ENCODE measurements around the gene RAPH1.

Gene RAPH1

DNA sequence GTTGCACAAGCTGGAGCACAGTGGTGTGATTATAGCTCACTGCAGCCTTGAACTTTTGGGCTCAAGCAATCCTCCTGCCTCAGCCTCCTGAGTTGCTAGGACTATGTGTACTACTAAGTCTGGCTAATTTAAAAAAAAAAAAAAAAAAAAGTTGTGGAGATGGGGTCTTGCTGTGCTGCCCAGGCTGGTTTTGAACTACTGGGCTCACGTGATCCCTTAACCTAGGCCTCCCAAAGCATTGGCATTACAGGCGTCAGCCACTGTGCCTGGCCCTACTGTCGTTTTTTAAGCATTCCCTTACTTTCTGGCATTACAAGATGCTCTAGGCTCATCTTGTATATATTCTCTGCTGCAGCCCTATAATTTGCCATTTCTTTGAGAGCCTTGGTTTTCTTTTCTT, 88.3 kb downstream of the RAPH1 start:
- H4K5ac ChIP-seq (ENCODE audit: low read length), result no peak overlapping the region
- H2BK120ac ChIP-seq (ENCODE audit: low read depth, low read length), result no peak overlapping the region
- WGBS (ENCODE audit: extremely low coverage, insufficient coverage, low lambda C conversion rate), result no CpG with 5 or more reads among the region's 3 CpGs
- no peaks in the 10 kb centered on the region for H3K79me2 ChIP-seq (ENCODE audit: control insufficient read depth, insufficient read depth, low read length)
- no peak overlapping the region for H3K56ac ChIP-seq (ENCODE audit: low read length)
- no peaks in the 10 kb centered on the region for H3K27me3 ChIP-seq (ENCODE audit: insufficient read depth, low read length, poor library complexity)
- no peak overlapping the region for H2BK5ac ChIP-seq (ENCODE audit: low read length)
- DNase-seq, result no peak
- no peak overlapping the region for H2BK15ac ChIP-seq (replicated peaks; ENCODE audit: low read depth)
- no peak overlapping the region for H3K4me3 ChIP-seq (ENCODE audit: low read length)
- no peak overlapping the region for H3K9ac ChIP-seq (ENCODE audit: low read length)
- no peak overlapping the region for H3K18ac ChIP-seq (ENCODE audit: low read length)
- no peaks in the 10 kb centered on the region for H3K79me1 ChIP-seq (ENCODE audit: low read length)
- no peaks in the 10 kb centered on the region for H3K36me3 ChIP-seq (ENCODE audit: control insufficient read depth, insufficient read depth, low read length)
- H3K23ac ChIP-seq (ENCODE audit: low read length), result no peak overlapping the region
- no peak overlapping the region for H4K8ac ChIP-seq (ENCODE audit: low read depth, low read length)
- H2AK5ac ChIP-seq (ENCODE audit: low read length), result no peak overlapping the region
- no peaks in the 10 kb centered on the region for H3K4me1 ChIP-seq (ENCODE audit: control insufficient read depth, low read depth, low read length)
- no peak overlapping the region for H3K4me2 ChIP-seq (ENCODE audit: low read length)
- no peak overlapping the region for H3K4ac ChIP-seq (ENCODE audit: low read depth, low read length)
- H3K27ac ChIP-seq (ENCODE audit: low read depth, low read length), result no peak overlapping the region

DNA sequence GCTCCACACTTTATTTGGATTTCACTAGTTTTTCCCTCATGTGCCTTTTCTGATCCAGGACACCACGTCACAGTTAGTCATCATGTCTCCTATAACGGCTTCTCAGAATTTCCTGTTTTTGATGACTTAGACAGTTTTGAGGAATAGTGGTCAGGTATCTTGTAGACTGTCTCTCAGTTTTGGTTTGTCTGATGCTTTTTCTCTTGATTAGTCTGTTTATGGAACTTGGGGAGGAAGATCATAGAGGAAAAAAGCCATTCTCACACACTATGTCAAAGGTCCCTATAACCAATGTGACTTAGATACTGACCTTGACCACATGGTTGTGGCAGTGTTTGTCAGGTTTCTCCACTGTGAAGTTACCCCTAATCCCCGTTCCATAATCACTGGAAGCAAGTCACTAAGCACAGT, 89.0 kb downstream of the RAPH1 start:
- no CpG with 5 or more reads among the region's 3 CpGs for WGBS (ENCODE audit: extremely low coverage, insufficient coverage, low lambda C conversion rate)
- no peak overlapping the region for H2BK5ac ChIP-seq (ENCODE audit: low read length)
- H3K56ac ChIP-seq (ENCODE audit: low read length), result no peak overlapping the region
- H3K4me2 ChIP-seq (ENCODE audit: low read length), result no peak overlapping the region
- no peak overlapping the region for H3K27ac ChIP-seq (ENCODE audit: low read depth, low read length)
- no peak overlapping the region for H3K23ac ChIP-seq (ENCODE audit: low read length)
- H3K4me3 ChIP-seq (ENCODE audit: low read length), result no peak overlapping the region
- no peak overlapping the region for H3K9ac ChIP-seq (ENCODE audit: low read length)
- no peak overlapping the region for H3K4ac ChIP-seq (ENCODE audit: low read depth, low read length)
- no peaks in the 10 kb centered on the region for H3K79me1 ChIP-seq (ENCODE audit: low read length)
- DNase-seq, result no peak
- H3K79me2 ChIP-seq (ENCODE audit: control insufficient read depth, insufficient read depth, low read length), result no peaks in the 10 kb centered on the region
- H3K36me3 ChIP-seq (ENCODE audit: control insufficient read depth, insufficient read depth, low read length), result no peaks in the 10 kb centered on the region
- H4K8ac ChIP-seq (ENCODE audit: low read depth, low read length), result no peak overlapping the region
- no peaks in the 10 kb centered on the region for H3K27me3 ChIP-seq (ENCODE audit: insufficient read depth, low read length, poor library complexity)
- H4K5ac ChIP-seq (ENCODE audit: low read length), result no peak overlapping the region
- H3K4me1 ChIP-seq (ENCODE audit: control insufficient read depth, low read depth, low read length), result no peaks in the 10 kb centered on the region
- H2BK120ac ChIP-seq (ENCODE audit: low read depth, low read length), result no peak overlapping the region
- no peak overlapping the region for H2BK15ac ChIP-seq (replicated peaks; ENCODE audit: low read depth)
- H3K18ac ChIP-seq (ENCODE audit: low read length), result no peak overlapping the region
- H2AK5ac ChIP-seq (ENCODE audit: low read length), result no peak overlapping the region

DNA sequence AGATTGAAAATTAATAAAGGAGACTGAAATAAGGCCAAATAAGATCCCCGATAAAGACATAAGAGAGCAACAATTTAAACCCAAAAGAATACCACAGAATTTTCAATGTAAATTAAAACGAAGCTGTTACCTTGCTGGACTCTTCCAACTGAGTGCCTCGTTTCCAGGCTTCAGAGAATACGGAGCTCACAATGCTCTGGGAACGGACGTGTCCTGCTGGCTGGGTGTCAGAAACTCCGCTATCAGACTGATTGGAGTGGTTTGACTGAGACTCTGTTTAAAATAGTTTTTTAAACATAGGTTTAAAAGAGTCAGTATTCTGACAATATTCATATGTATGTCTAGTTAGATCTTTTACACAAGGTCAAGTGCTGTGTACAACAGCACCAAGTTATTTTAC, 90.4 kb downstream of the RAPH1 start:
- Histone ChIP-seq H2BK120ac (ENCODE audit: low read depth, low read length) (no peak overlapping the region), H2BK15ac (replicated peaks; ENCODE audit: low read depth) (no peak overlapping the region), H3K27ac (ENCODE audit: low read depth, low read length) (no peak overlapping the region), H3K79me2 (ENCODE audit: control insufficient read depth, insufficient read depth, low read length) (no peaks in the 10 kb centered on the region), H3K56ac (ENCODE audit: low read length) (no peak overlapping the region), H2BK5ac (ENCODE audit: low read length) (no peak overlapping the region), H3K27me3 (ENCODE audit: insufficient read depth, low read length, poor library complexity) (no peaks in the 10 kb centered on the region), H3K4me2 (ENCODE audit: low read length) (no peak overlapping the region), H4K5ac (ENCODE audit: low read length) (no peak overlapping the region), H3K79me1 (ENCODE audit: low read length) (no peaks in the 10 kb centered on the region), H2AK5ac (ENCODE audit: low read length) (no peak overlapping the region), H4K8ac (ENCODE audit: low read depth, low read length) (no peak overlapping the region), H3K36me3 (ENCODE audit: control insufficient read depth, insufficient read depth, low read length) (no peaks in the 10 kb centered on the region), H3K4me1 (ENCODE audit: control insufficient read depth, low read depth, low read length) (no peaks in the 10 kb centered on the region), H3K9ac (ENCODE audit: low read length) (no peak overlapping the region), H3K23ac (ENCODE audit: low read length) (no peak overlapping the region), H3K4ac (ENCODE audit: low read depth, low read length) (no peak overlapping the region), H3K18ac (ENCODE audit: low read length) (no peak overlapping the region), H3K4me3 (ENCODE audit: low read length) (no peak overlapping the region)
- DNase-seq, result no peak
- WGBS (ENCODE audit: extremely low coverage, insufficient coverage, low lambda C conversion rate), result no CpG with 5 or more reads among the region's 7 CpGs

DNA sequence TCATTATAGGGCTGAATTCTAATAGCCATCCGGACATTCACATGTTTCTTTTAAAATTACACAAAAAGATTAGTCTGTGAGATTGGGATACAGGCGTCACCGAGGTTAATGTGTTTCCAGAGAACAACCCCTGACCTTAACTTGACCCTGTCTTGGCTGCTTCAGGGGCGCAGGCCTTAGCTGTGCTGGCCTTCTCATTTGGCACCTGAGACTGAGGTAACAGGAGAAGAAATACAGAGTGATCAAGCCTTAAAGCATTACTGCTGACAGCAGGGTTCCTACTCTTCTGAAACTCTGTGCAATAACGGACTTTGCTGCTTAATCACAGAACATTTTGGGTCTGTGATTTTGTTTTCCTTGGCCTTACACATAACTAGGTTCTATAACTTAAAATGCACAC, 92.6 kb downstream of the RAPH1 start:
- H3K18ac ChIP-seq (ENCODE audit: low read length), result no peak overlapping the region
- no peak overlapping the region for H2BK15ac ChIP-seq (replicated peaks; ENCODE audit: low read depth)
- no peak overlapping the region for H2BK5ac ChIP-seq (ENCODE audit: low read length)
- no peak overlapping the region for H3K9ac ChIP-seq (ENCODE audit: low read length)
- no peak overlapping the region for H3K56ac ChIP-seq (ENCODE audit: low read length)
- no peaks in the 10 kb centered on the region for H3K4me1 ChIP-seq (ENCODE audit: control insufficient read depth, low read depth, low read length)
- no peaks in the 10 kb centered on the region for H3K27me3 ChIP-seq (ENCODE audit: insufficient read depth, low read length, poor library complexity)
- H3K79me1 ChIP-seq (ENCODE audit: low read length), result peaks cover 3% of the 10 kb centered on the region
- H3K36me3 ChIP-seq (ENCODE audit: control insufficient read depth, insufficient read depth, low read length), result peaks cover 2% of the 10 kb centered on the region
- no CpG with 5 or more reads among the region's 5 CpGs for WGBS (ENCODE audit: extremely low coverage, insufficient coverage, low lambda C conversion rate)
- DNase-seq, result no peak
- no peak overlapping the region for H3K23ac ChIP-seq (ENCODE audit: low read length)
- no peak overlapping the region for H2AK5ac ChIP-seq (ENCODE audit: low read length)
- H3K4ac ChIP-seq (ENCODE audit: low read depth, low read length), result no peak overlapping the region
- no peak overlapping the region for H3K4me3 ChIP-seq (ENCODE audit: low read length)
- no peak overlapping the region for H3K27ac ChIP-seq (ENCODE audit: low read depth, low read length)
- no peak overlapping the region for H2BK120ac ChIP-seq (ENCODE audit: low read depth, low read length)
- H3K4me2 ChIP-seq (ENCODE audit: low read length), result no peak overlapping the region
- H4K5ac ChIP-seq (ENCODE audit: low read length), result no peak overlapping the region
- no peaks in the 10 kb centered on the region for H3K79me2 ChIP-seq (ENCODE audit: control insufficient read depth, insufficient read depth, low read length)
- H4K8ac ChIP-seq (ENCODE audit: low read depth, low read length), result no peak overlapping the region

DNA sequence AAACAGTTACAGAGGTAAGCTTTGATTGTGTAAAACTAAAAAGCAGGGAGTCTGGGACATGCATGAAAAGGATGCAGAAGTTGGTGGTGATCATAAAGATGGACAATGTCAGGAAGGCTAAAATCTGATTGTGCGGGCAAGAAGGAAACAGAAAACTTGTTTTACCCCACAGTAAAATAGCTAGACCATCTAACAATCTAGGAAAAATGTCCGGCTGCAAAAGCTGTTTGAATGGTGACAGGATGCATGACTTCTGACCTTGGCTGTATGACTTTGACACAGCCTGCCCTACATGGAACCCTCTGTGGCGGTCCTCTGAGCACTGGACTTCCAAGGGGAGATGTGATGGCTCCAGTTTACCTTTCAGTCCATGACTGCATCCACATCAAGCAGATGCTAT, 93.6 kb downstream of the RAPH1 start:
- Histone ChIP-seq H2BK120ac (ENCODE audit: low read depth, low read length) (no peak overlapping the region), H3K23ac (ENCODE audit: low read length) (no peak overlapping the region), H3K4me3 (ENCODE audit: low read length) (no peak overlapping the region), H3K36me3 (ENCODE audit: control insufficient read depth, insufficient read depth, low read length) (peaks cover 2% of the 10 kb centered on the region), H2BK5ac (ENCODE audit: low read length) (no peak overlapping the region), H3K56ac (ENCODE audit: low read length) (no peak overlapping the region), H3K79me2 (ENCODE audit: control insufficient read depth, insufficient read depth, low read length) (no peaks in the 10 kb centered on the region), H4K5ac (ENCODE audit: low read length) (no peak overlapping the region), H3K4ac (ENCODE audit: low read depth, low read length) (no peak overlapping the region), H4K8ac (ENCODE audit: low read depth, low read length) (no peak overlapping the region), H3K4me1 (ENCODE audit: control insufficient read depth, low read depth, low read length) (no peaks in the 10 kb centered on the region), H3K79me1 (ENCODE audit: low read length) (peaks cover 3% of the 10 kb centered on the region), H2BK15ac (replicated peaks; ENCODE audit: low read depth) (no peak overlapping the region), H2AK5ac (ENCODE audit: low read length) (no peak overlapping the region), H3K4me2 (ENCODE audit: low read length) (no peak overlapping the region), H3K27me3 (ENCODE audit: insufficient read depth, low read length, poor library complexity) (no peaks in the 10 kb centered on the region), H3K27ac (ENCODE audit: low read depth, low read length) (no peak overlapping the region), H3K18ac (ENCODE audit: low read length) (no peak overlapping the region), H3K9ac (ENCODE audit: low read length) (no peak overlapping the region)
- no peak for DNase-seq
- no CpG with 5 or more reads among the region's 3 CpGs for WGBS (ENCODE audit: extremely low coverage, insufficient coverage, low lambda C conversion rate)

DNA sequence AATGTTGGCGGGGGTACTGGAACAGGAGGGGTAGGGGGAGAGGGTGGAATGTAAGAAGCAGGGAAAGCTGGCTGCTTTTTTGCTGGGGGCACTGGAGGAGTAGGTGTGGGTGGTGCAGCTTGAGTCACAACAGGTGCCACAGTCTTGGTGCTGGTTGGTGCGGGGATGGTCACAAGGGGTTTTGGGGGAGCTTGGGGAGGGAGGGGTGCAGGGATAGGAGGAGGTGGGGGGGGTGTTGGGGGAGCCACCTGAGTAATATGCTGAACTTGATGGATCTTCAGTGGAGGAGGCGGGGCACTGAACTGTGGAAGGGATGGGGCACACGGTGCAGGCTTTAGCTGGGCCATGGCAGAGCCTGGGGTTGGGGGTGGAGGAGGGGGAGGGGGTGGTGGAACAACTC, 94.4 kb downstream of the RAPH1 start:
- Histone ChIP-seq H3K56ac (ENCODE audit: low read length) (no peak overlapping the region), H4K5ac (ENCODE audit: low read length) (no peak overlapping the region), H3K36me3 (ENCODE audit: control insufficient read depth, insufficient read depth, low read length) (peaks cover 2% of the 10 kb centered on the region), H3K18ac (ENCODE audit: low read length) (no peak overlapping the region), H4K8ac (ENCODE audit: low read depth, low read length) (no peak overlapping the region), H3K79me2 (ENCODE audit: control insufficient read depth, insufficient read depth, low read length) (no peaks in the 10 kb centered on the region), H3K4me1 (ENCODE audit: control insufficient read depth, low read depth, low read length) (no peaks in the 10 kb centered on the region), H2AK5ac (ENCODE audit: low read length) (no peak overlapping the region), H3K27me3 (ENCODE audit: insufficient read depth, low read length, poor library complexity) (no peaks in the 10 kb centered on the region), H3K4ac (ENCODE audit: low read depth, low read length) (no peak overlapping the region), H3K4me3 (ENCODE audit: low read length) (no peak overlapping the region), H2BK5ac (ENCODE audit: low read length) (no peak overlapping the region), H2BK15ac (replicated peaks; ENCODE audit: low read depth) (no peak overlapping the region), H2BK120ac (ENCODE audit: low read depth, low read length) (no peak overlapping the region), H3K9ac (ENCODE audit: low read length) (no peak overlapping the region), H3K79me1 (ENCODE audit: low read length) (peaks cover 3% of the 10 kb centered on the region), H3K23ac (ENCODE audit: low read length) (no peak overlapping the region), H3K4me2 (ENCODE audit: low read length) (no peak overlapping the region), H3K27ac (ENCODE audit: low read depth, low read length) (no peak overlapping the region)
- no peak for DNase-seq
- WGBS (ENCODE audit: extremely low coverage, insufficient coverage, low lambda C conversion rate), result no CpG with 5 or more reads among the region's 4 CpGs

Measured in mesendoderm (in vitro differentiated cells).